WI38 (cell line): ENCODE measurements around the gene CYP2U1.

Experiments used
- H3K4me3 ChIP-seq: 2 replicates; pipeline ENCODE4 v1.5.1; 2011; ENCODE audit warnings: low read depth, mild to moderate bottlenecking, control low read depth, low read length
- TF ChIP-seq, protein P1 (sequence below): IDR thresholded peaks from 2 replicates; pipeline ENCODE4 v1.5.1; 2012; ENCODE audit warnings: low read depth, mild to moderate bottlenecking, control low read depth, low read length

Gene CYP2U1

DNA sequence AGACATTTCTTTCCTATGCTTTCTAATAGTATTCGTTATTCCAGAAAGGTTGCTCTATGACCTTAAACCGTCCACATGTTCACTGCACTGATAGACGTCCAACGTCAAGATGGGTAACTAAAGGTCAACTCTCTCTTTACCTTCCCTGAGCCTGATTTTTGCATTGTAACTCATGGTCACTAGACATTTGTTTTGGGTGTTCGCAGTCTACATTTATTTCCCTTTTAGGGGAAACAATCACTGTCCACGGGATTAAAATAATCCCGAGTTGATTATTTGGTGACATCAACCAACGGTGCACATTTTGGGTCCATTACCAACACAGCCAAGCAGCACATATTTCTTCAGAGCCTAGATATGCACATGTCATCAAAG lies 57.8 kb downstream of the CYP2U1 start:
- TF ChIP-seq, protein P1, sequence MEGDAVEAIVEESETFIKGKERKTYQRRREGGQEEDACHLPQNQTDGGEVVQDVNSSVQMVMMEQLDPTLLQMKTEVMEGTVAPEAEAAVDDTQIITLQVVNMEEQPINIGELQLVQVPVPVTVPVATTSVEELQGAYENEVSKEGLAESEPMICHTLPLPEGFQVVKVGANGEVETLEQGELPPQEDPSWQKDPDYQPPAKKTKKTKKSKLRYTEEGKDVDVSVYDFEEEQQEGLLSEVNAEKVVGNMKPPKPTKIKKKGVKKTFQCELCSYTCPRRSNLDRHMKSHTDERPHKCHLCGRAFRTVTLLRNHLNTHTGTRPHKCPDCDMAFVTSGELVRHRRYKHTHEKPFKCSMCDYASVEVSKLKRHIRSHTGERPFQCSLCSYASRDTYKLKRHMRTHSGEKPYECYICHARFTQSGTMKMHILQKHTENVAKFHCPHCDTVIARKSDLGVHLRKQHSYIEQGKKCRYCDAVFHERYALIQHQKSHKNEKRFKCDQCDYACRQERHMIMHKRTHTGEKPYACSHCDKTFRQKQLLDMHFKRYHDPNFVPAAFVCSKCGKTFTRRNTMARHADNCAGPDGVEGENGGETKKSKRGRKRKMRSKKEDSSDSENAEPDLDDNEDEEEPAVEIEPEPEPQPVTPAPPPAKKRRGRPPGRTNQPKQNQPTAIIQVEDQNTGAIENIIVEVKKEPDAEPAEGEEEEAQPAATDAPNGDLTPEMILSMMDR, result no peak
- H3K4me3 ChIP-seq, result peak overlapping the region; percentile 81

DNA sequence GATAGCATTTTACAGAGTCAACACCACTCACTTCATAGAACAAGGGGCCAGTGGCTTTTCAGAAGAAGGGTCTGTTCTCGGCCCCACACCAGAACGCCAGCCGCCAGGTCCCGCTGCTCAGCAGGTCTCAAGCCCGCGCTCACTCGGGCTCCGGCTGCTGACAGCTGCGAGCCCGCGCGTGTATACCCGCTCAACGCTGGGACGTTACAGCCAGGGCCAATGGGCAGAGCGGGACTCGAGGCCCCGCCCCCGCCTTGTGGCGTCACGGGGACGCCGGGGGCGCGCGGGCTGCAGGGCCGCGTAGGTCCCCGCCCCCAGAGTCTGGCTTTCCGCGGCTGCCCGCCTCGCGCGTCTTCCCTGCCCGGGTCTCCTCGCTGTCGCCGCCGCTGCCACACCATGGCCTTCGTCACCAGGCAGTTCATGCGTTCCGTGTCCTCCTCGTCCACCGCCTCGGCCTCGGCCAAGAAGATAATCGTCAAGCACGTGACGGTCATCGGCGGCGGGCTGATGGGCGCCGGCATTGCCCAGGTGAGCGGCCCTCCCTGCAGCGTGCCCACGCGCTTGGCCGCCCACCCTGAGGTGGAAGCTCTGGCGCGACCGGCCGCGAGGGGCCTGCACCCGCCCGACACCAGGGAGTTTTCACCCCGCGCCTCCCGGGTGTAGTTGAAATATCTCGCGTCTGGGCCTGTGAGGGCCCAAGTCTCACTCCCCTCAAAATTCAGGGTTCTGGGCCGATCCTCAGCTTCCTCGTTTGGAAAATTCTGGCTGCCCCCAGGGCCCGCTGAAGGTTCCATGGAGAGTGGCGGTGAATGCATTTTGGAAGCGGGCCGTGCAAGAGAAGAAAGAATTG lies 58.4 kb downstream of the CYP2U1 start, which contains the start of gene HADH:
Gene HADH, plus strand, starts transcription at position 353 of the 850 bp plus-strand sequence. Its CDS starts 44 bp downstream, at position 397.
- peak within 1 kb of the TSS; percentile 81 for H3K4me3 ChIP-seq

DNA sequence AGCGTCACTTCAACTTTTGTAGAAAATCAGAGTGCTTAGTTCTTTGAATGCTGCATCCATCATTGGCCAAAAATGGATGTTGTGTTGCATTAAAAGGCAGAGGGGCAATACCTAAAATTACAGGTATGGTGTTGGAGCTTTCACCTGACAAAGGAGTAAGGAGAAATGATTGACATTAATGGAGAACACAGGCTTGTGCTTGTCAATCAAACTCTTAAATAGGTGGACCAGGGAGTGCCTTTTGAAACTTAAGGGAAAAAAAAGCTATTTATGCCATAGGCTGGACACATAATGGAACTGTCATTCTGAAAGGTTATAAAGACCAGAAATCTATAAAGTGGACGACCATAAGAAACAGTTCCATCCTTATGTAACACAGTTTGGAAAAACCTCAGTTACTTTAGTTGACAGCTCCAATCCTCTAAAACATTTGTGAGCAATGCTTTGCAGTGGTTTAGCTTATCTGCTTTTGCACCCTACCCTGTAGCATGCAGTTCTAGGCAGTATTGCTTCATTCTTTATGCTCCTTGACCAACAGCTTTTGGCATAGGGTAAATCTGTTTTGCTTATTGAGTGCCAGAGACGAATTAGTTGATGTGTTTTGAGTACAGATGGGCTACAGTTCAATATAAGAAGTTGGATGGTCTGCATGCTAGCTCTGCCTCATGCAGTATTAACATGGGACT lies 60.7 kb downstream of the CYP2U1 start:
- TF ChIP-seq, protein P1, result no peak
- no peak overlapping the region for H3K4me3 ChIP-seq

More for the DNA sequence above, 58.4 kb downstream of the CYP2U1 start, which contains the start of gene HADH:
- TF ChIP-seq, protein P1, result no peak

DNA sequence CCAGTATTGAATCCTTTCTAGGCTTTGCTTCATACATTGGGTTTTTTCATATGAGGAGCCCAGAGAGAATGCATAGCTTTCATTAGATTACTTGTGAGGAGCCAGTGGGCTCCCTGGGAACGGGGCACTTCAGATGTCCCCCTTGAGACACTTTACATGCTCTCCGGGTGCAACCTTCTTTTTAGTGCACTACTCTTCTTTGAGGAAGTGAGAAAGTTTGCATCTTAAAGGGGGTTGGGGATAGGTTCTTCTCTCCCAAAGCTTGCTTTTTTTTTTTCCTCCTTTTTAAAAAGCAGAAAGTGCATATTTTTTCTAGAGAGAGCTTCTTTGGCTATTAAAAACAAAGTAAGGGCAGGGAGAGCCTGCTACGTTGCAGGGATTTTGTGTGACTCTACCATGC lies 62.6 kb downstream of the CYP2U1 start:
- TF ChIP-seq, protein P1, result no peak
- H3K4me3 ChIP-seq, result no peak overlapping the region

DNA sequence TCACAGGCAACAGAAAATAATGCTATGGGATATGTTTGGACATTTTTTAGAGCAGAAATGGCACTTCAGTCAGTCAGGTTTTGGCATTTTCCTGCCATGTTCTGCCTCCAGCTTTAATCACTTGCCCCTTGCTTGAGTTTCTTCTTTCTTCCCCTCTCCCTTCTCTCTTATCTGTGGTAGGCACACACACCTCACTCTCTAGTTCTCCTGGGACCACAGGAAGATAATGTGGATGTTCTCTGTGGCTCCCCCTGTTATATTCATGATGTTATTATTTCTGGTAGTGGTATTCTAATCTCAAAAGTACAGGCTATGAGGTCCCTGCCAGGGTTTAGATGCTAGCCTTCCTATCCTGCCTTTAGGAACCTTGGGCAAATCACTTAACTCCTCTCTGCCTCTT lies 63.5 kb downstream of the CYP2U1 start:
- no peak overlapping the region for H3K4me3 ChIP-seq
- TF ChIP-seq, protein P1, result no peak

DNA sequence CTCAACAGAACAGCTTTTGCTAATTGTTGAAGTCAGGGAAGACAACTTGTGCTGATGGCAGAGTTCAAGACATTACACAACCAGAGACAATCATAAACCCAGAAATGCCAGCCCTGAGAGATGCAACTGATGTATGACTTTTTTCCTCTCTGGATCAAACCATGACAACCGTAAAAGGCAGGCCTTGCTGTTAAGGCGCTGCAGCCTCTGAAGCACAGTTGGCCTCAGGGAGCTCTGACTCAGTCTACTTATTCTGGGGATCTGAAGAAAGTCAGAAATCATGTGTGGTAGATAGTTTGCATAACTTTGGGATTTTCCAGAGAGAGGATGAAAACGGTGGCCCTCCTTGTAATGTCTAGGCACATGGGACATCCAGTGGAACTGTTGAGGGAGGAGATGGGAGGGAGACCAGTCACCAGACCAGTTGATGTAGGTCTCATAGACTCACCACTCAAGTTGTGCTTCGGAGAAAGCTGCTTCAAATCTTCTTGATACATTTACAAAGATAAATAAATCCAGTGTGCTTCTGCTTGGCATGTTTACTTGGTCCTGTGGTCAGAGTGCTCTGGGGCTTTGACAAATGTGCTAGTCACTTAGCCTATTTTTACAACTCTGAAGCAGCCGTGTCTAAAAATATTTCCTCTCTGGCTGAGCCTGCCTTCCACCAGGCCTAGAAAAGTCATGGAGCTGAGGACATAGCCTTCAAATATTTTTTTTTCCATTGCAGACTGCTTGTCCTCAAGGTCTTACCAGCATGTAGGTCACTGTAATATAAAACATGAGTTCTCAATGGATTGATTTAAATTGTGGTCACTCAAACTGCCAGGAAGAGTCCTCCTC lies 65.8 kb downstream of the CYP2U1 start:
- no peak overlapping the region for H3K4me3 ChIP-seq
- TF ChIP-seq, protein P1, result no peak
